ENCODE data around the gene OR4D10. TPM values are rescaled to one million over a fixed set of nuclear protein-coding genes. Genes with fewer than 3 reads are reported as not detected.

Gene OR4D10
- not detected in 3 replicates for total RNA-seq
- long read RNA-seq, result 0 reads

DNA sequence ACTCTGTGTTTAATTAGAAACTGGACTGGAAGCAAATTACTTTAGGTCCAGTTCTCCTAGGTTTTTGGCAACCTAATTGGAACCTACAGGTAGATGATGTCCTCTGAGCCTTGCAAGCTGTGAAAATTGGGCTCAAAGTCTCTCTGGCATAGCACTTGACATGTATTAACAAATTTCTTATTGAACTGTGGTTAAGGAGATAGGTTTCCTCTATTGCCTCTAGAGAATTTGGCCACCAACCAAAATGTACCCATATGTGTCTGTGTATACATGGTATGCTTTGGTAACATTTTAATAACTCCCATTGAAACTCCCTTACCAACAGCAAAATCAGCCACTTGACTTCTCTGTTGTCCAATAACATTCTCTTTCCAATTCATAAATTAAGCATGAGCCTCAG is at the start of gene OR4D10:
TSS of gene OR4D10 (plus strand) at position 301 of the 400 bp plus-strand sequence. CDS start 4,115 bp downstream, outside the sequence.
- DNase-seq (ENCODE audit: low spot score), result no peak
- Mint-ChIP-seq H3K4me3 (ENCODE audit: unreplicated experiment) (no peak within 1 kb of the TSS), H3K27ac (ENCODE audit: unreplicated experiment) (no peak within 1 kb of the TSS), H3K4me1 (ENCODE audit: low read depth) (no peaks in the 10 kb centered on the region), H3K27me3 (ENCODE audit: low read depth) (peaks cover 12% of the 10 kb centered on the region), H3K9me3 (ENCODE audit: low read depth) (no peaks in the 10 kb centered on the region), H3K36me3 (ENCODE audit: low read depth) (no peaks in the 10 kb centered on the region)
- TF ChIP-seq CTCF (IDR thresholded peaks at IDR 0.05), result no peak

- Mint-ChIP-seq H3K36me3 (ENCODE audit: low read depth) (no peaks in the 10 kb centered on the region), H3K4me1 (ENCODE audit: low read depth) (no peaks in the 10 kb centered on the region), H3K4me3 (ENCODE audit: unreplicated experiment) (no peak overlapping the region), H3K9me3 (ENCODE audit: low read depth) (no peaks in the 10 kb centered on the region), H3K27ac (ENCODE audit: unreplicated experiment) (no peak overlapping the region), H3K27me3 (ENCODE audit: low read depth) (peaks cover 15% of the 10 kb centered on the region)
- no peak for DNase-seq (ENCODE audit: low spot score)
- TF ChIP-seq CTCF (IDR thresholded peaks at IDR 0.05), result no peak
These were observed 49.3 kb upstream of the OR4D10 start for GRCh38 chr11:59423835-59424234.

GRCh38 chr11:59425131-59425530 is 48.0 kb upstream of the OR4D10 start:
- Mint-ChIP-seq H3K27ac (ENCODE audit: unreplicated experiment) (no peak overlapping the region), H3K36me3 (ENCODE audit: low read depth) (no peaks in the 10 kb centered on the region), H3K4me3 (ENCODE audit: unreplicated experiment) (no peak overlapping the region), H3K4me1 (ENCODE audit: low read depth) (no peaks in the 10 kb centered on the region), H3K27me3 (ENCODE audit: low read depth) (peaks cover 19% of the 10 kb centered on the region), H3K9me3 (ENCODE audit: low read depth) (no peaks in the 10 kb centered on the region)
- no peak for DNase-seq (ENCODE audit: low spot score)
- TF ChIP-seq CTCF (IDR thresholded peaks at IDR 0.05), result no peak

GRCh38 chr11:59426361-59427067 is 46.6 kb upstream of the OR4D10 start, which contains the start of gene OR5A2:
Gene OR5A2, minus strand, starts transcription at chr11:59426413. Its CDS starts 3,460 bp downstream, at chr11:59422953.
- TF ChIP-seq CTCF (IDR thresholded peaks at IDR 0.05), result no peak
- Mint-ChIP-seq H3K27ac (ENCODE audit: unreplicated experiment) (no peak within 1 kb of the TSS), H3K27me3 (ENCODE audit: low read depth) (peaks cover 22% of the 10 kb centered on the region), H3K36me3 (ENCODE audit: low read depth) (no peaks in the 10 kb centered on the region), H3K9me3 (ENCODE audit: low read depth) (no peaks in the 10 kb centered on the region), H3K4me1 (ENCODE audit: low read depth) (no peaks in the 10 kb centered on the region), H3K4me3 (ENCODE audit: unreplicated experiment) (no peak within 1 kb of the TSS)
- DNase-seq (ENCODE audit: low spot score), result no peak

GRCh38 chr11:59427068-59427382 is 46.1 kb upstream of the OR4D10 start:
- Mint-ChIP-seq H3K27ac (ENCODE audit: unreplicated experiment) (no peak overlapping the region), H3K36me3 (ENCODE audit: low read depth) (no peaks in the 10 kb centered on the region), H3K9me3 (ENCODE audit: low read depth) (no peaks in the 10 kb centered on the region), H3K27me3 (ENCODE audit: low read depth) (peaks cover 27% of the 10 kb centered on the region), H3K4me1 (ENCODE audit: low read depth) (no peaks in the 10 kb centered on the region), H3K4me3 (ENCODE audit: unreplicated experiment) (no peak overlapping the region)
- no peak for TF ChIP-seq CTCF (IDR thresholded peaks at IDR 0.05)
- DNase-seq (ENCODE audit: low spot score), result no peak

All from chondrocyte (in vitro differentiated cells).